ENCODE data around the gene ATG2A.

The ATG2A gene

DNA sequence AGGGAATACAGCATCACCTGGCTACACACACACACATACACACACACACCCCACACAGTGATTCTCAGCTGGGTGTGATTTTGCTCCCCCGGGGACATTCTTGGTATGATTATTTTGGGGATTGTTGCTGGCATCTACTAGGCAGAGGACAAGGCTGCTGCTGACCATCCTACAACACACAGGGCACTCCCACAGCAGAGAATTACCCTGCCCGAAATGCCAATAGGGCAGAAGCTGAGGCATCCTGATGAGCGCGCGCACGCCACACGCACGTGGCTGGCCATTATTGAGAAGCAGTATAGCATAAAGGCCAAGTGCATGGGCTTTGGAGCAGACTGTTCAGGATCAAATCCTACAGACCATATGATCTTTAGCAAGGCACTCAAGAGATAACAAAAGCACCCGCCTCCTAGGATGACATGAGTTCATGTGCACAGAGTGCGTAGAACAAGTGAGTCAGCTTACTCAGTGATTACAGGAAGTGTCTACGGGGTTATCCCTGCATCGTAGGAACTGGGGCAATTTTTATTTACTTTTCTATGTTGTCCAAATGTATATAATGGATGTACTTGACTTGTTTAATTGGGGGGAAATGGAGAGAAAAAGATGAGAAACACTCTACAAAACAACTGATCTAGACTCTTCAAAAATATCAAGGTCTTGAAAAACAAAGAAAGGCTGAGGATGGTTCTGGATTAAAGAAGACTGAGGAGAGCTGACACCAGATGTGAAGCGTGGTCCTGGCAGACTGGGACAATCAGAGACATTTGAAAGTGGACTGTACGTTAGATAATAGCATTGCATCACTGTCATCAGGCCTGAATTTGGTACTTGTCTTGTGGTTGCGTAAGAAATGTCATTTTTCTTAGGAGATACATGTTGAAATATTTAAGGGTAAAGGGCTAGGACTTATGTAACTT is 31.4 kb downstream of the ATG2A start:
- peak; percentile 97 for DNase-seq (ENCODE audit: low read depth)

DNA sequence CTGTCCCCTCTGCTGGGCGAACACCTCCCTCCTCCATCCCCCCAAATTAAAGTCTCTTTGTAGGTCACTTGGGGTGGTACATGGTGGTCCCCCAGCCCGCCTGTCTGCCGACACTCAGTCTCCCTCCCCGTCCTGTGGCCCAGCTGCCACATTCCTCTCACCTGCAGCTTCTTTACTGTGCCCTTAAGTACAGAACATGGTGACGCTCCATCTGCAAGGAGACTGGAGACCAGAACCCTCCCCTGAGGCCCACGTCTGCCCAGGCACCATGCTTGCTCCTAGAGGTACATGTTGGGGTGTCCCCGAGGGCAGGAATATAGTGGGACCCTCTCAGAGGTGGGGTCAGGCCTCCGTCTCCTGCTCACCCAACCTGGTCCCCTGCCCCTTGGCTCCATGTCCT is 33.0 kb downstream of the ATG2A start:
- DNase-seq (ENCODE audit: low read depth), result no peak

DNA sequence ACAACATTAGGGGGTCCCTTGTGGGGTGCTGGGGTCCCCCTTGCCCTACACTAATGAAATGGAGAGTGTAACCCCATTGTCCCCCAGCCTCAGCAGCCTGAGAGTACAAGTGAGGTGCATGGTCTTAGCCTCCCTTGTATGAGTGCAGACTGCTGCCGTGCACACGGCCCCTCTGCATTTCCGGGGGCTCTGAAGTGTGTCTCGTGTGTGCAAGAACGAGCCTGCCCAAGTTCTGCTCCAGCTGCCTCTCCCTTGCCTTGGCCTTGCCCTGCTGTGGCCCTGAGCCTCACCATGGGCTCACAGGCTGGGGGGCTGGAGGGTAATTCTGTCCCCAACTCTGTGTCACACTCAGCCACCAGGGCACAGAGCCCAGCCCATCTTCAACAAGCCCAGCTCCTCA is 33.4 kb downstream of the ATG2A start:
- no peak for DNase-seq (ENCODE audit: low read depth)

DNA sequence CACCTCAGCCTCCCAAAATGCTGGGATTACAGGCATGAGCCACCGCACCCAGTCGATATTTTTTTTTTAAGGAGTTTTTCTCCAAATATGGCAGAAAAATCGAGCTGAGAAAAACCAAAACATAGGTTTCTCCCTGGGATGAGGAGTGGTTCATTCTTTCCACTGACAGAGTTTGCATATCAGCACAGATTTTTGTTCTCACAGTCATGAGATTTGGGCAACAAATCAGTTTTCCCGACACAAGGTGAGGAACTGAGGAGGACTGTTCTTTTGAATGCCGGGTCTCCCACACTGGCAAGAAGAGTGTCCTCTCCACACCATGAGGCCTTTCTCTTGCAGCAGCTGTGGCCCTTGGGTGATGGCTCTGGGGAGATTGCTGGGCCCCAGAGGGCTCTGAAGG is 34.8 kb downstream of the ATG2A start:
- peak; percentile 38 for DNase-seq (ENCODE audit: low read depth)

DNA sequence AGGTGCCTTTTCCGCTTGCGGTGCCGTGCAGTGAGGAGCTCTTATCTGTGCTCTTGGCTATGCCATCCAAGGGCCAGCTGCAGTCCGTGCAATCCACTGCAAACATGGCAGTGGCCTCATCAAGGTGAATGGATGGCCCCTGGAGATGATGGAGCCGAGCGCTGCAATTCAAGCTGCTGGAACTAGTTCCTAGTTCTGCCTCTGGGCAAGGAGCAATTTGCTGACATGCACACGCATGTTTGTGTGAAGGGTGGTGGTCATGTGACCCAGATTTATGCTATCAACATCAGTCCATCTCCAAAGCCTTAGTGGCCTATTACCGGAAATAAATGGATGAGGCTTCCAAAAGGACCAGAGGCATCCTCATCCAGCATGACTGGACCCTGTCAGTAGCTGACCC is 35.5 kb downstream of the ATG2A start:
- no peak for DNase-seq (ENCODE audit: low read depth)

DNA sequence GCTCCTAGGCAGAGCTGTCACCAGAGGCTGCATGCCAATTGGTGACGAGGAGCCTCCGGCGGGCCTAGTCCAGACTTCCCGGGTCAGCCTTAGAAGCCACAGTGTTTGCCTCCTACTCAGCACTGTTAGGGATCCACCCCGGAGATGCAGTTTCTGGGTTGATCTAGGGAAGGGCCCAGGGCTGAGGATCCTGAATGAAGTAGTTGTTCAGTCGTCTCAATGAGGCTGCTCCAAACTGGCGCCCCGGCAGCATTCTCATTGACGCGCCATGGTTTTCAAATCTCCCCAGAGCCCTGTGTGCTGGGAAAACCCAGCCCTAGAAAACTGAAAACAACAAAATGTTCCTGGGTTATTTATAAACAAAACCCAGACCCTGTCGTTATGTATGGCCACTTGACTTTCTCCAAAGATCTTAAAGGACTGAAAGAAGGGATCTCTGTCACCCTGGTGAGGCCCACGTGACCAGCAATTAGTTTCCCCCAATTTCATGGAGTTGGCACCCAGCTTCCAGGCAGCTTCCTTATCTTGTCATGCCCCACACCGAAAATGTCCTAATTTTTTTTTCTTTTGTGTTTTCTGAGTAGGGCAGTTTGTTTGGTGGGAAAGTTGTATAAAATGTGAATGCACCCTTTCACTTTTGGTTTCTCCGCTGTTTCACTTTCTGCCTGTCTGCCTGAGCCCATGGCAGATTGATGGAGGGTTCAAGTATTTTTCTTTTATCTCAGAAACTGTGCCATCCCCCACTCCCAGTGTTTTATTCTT is 36.6 kb downstream of the ATG2A start:
- no peak for DNase-seq (ENCODE audit: low read depth)

DNA sequence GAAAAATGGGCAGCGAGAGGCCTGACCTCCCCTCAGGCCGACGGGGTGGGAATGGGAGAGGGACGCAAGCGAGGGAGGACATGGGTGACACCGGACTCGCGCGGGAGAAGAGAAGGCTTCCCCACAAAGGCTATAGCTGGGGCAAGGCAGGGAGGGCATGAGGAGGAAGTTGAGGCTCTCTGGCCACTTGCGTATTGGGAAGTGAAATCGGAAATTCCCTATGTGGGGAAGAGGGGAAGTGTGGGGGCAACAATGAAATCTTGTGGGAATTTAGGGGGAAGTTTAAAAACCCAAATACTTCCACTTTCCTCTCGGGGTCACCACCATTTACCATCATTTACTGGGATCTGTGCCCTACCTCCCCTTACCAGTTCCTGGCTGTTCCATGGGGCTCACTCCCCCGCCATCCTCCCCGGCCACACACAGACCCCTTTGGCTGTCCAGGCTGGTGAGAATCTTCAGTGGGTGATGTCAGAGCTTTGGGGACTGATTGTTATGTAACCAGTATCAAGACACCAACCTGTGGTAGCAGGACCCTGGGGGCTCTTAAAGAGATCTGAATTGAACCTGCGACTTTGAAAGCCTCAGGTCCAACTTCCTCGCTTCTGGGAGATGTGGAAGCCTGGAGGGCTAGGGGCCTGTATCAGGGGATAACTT is 37.6 kb downstream of the ATG2A start:
- no peak for DNase-seq (ENCODE audit: low read depth)

DNA sequence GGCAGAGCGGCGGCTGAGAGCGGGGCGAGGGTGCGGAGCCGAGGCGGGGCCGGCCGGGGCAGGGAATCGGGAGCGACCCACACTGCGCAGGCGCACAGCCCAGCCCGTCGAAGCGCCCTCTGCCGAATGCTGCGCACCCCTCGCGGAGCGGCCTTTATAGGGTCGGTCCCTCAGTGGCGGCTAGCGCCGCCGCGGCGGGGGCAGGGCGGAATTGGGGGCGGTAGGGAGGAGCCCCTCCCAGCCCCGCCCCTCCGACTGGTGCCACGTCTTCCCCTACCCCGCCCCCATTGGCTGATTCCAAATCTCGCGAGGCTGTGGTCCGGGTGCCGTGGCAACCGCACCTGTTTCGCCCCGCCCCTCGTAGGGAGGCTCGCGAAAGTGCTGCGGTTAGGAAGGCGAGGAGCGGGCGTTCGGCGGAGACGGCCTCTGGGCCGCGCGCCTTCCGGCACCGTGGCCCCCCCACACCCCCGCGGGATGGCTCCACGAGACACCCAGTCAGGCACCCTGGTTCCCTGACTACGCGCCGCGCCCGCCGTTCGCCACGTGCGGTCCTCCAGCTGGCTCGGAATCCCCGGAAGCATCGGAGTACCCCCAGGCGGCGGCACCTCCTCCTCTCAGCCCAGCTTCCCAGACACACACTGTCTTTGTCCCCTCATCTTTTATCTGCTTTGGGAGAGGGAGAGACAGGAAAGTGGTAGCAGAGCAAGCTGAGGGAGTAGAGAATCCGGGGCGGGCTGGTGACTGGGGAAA is 38.3 kb downstream of the ATG2A start, which contains the start of gene EHD1:
Gene EHD1 (minus strand): TSS at position 128 of the 750 bp plus-strand sequence. CDS start 157 bp downstream, outside the sequence.
- DNase-seq (ENCODE audit: low read depth), result peak; percentile 92

DNA sequence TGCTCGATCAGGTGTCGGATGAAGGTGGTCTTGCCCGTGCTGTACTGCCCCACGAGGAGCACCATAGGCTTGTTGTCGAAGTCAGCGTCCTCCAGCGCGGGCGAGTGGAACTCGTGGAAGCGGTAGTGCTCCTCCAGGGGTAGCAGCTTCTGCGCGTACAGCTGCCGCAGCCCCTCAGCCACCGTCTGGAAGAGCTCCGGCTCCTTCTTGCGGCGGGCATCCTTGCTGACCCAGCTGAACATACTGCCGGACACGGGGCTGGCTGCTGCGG is 38.9 kb downstream of the ATG2A start:
- DNase-seq (ENCODE audit: low read depth), result no peak

DNA sequence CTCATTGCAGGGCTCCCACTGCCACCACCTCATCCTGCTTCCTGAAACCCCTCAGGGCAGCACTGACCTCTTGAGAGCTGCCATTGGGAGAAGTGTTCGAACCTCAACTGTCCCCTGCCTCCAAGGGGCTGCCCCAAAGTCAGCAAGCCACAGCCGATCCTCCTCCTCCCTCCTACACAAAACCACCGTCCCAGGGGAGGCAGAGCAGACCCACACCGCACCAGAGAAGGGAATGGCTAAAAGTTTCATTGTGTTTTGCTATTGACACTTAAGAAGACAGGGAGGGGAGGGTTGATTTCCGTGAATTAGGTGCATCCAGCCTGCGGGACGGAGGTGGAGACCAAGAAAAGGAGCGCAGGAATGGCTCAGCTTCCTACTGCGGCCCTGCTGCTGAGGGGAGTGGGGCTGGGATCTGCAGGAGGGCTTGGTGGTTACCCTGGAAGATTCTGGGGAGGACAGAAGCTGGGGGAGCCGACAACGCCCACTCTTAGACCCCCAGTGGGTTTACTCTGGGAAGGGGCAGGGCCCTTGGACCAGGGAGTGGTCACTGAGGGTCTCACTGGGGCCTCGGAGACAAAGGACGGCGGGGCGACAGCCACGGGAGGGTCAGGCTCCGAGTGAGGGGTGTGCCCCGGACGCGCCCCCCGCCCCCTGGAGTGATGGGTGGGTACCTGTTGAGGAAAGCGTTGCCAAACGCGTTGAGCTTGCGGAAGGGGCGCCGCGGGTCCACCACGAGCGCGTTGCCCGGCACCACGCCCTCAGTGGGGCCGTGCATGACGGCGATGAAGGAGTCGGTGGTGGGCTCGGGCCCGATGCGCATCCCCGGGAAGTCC is 39.4 kb downstream of the ATG2A start:
- no peak for DNase-seq (ENCODE audit: low read depth)

DNA sequence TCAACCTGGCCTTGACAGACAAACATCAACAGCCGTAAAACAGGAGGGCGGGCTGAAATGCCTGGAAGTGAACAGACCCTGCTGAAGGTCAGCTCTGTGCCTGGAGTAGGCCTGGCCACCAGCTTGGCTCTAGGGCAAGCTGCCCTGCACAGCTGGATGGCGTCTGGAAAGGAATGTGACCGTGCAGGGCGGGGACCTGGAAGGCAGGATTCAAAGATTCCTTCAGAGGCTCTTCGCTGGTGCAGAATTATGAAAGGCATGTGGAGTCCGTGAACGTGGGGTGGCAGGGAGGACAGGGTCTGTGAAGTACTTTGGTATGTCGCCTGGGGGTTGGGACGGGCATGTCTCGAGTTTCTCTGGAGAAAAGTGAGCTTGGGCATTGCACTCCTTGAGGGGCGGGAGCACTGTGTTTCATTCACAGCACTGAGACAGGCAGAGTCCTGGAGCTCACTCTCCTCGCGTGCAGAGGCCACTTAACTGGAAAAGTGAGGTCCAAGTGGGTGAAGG is 40.1 kb downstream of the ATG2A start:
- DNase-seq (ENCODE audit: low read depth), result no peak

DNA sequence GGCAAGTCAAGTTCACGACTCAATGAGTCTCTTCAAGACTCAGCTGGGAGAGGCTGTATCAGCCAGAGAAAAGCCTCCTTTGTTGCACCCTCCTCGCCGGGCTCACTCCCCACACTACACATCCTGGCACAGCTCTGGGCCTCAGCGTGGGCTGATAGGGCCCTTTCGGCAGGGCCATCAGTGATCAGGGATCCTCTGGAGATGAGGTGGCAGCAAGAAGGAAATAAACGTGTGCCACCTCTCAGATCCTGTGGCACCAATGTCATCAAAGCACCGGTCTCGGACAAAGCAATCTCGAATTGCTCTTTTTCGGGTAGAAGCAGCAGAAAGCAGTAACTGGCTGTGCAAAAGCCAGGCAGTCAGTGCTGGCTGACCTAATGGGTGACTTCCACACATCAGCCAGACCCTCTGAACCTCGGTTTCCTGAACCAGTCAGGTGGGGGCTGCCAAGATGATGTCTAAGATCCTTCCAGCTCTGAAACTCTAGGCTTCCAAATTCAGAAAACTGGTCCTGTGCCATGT is 40.7 kb downstream of the ATG2A start:
- no peak for DNase-seq (ENCODE audit: low read depth)

DNA sequence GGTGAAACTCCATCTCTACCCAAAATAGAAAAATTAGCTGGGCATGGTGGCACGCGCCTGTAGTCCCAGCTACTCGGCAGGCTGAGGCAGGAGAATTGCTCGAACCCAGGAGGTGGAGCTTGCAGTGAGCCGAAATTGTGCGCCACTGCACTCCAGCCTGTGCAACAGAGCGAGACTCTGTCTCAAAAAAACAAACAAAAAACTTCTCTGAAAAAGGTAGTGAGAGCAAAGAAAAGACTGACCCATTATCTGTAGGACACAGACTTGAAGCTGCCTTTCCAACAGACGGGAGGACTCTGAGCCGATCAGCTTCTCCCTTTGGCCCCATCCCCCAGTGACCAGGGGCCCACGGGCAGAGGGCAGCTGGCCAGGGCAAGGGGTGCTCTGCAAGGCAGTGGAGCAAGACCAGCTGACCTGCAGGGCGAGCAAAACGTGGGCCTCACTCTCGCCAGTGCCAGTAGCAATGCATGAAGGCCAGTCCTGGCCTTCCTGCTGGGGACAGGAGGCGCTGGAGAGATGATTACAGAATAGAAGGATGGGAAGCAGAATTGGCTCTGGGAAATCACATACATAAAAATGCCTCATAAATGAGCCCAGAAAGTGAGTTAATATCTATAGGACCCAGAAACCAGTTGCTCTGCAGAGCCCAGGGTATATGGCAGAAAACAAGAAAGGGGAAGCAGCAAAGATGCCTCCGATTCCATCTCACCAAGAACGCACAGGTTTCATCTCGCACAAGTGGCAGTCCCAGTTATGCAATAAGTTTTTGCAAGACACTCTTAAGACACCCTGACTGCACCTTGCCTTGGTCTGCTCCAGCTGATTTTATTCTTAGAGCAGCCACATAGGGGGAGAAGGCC is 41.4 kb downstream of the ATG2A start:
- DNase-seq (ENCODE audit: low read depth), result no peak

DNA sequence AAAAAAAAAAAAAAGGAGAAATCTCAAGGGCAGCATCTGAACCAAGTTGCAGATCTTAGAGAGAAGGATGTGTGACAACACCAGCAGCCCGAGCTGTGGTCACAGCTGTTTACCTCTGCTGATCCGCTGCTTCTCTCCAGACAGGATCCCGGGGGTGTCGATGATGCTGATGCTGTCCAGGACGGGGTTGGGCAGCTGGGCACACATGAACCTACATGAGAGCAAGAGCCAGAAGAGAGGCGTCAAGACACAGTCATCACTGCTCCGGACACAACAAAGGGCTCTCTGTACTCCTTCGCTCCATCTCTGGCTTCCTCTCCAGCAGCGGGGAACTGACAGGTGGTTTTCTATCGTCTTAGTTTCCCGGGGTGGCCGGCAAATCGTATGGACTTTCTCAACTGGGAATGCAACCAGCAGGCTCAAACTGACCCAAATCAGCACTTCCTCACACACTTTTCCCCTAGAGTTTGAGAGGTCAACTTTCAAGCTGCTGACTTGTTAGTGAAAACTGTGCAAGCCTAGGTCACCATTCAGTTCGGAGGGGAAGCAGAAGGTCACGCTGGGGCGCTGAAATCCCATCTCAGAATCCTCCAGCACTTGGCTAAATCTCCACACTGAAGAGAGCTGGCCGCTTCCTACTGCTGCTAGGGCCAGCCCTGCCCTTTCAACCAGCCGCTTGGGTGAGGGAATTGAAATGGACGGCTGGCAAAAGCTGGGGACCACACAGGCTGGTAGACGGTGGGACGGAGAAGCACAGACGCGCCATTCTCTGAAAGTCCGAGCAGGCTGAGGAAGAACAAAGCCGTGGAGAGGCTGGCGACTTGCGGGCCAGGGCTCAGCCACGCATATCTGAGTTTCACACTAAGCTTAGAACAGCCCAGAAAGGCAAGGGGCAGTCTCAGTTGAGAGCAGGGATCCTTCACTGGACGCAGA is 42.4 kb downstream of the ATG2A start:
- no peak for DNase-seq (ENCODE audit: low read depth)

DNA sequence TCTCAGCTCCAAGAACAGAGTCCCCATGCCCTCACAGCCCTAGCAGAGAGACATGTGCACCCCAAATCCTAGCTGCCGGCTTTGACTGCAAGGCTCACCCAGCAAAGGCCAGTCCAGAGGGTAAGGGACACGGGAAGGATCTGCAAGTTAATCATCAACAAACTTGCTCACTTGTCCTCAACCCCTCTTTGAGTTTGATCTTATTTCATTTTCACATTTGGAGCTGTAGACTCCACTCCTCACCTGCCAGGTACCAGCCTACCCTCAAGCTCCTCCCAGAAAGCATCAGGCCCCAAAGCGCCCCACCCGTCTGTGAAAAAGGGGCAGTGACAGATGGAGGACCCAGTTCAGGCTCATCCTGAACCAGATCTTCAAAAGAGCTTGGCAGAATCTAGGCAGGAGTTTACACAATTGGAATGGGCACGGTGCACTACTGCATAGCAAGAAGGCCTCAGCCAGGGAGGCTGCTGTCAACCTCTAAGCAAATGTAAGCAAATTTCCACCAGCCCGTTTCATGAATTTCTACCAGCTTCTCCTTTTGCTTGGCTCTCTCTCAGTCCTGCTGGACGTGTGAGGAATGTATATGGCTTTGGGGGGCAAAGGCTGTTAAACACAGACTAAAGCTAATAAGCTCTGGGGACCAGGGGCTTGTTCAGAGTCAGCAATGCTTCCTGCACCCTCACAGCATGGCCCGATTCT is 44.1 kb downstream of the ATG2A start:
- DNase-seq (ENCODE audit: low read depth), result no peak

DNA sequence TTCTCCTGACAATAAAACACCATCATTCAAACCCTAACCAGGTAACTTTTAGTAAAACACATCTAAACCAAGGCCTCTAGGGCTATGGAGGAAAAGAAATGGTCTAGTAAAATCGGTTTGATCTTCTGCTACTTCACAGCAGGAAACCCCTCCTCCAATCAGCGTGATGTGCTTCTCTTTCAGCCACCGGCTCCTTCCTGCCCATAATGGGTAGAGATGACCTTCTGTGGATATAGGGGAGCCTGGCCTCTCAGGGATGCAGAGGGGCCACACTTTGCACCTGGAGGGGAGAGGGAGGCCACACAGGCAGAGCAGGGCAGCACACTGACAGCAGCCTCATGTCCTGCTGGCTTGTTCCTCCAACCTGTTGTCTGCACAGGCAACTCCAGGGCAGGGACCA is 45.5 kb downstream of the ATG2A start:
- DNase-seq (ENCODE audit: low read depth), result no peak

DNA sequence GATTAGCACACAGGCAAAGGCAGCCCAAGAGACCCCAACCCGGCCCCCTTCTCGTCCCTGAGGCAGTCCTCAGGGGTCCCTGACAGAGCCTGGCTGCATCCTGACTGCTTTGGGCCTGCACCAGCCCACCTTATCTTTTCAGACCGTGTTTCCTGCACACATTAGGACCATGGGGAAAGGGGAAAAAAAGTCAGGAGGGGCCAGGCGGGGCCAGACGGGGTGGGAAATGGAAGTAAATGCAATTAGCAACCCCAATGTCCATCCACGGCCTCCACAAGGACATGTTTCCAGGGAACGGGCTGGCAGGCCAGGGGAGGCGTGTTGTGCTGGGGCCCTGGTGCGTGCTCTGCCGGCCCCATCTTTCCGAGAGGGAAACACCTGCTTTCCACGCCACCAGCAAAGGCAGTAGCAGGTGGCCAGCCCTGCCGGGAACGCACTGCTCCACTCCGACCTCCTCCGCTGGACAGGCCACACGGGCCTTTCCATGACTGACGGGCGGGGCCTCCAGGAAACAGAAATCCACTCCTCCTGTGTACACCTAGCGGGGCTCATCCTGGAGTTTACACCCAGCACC is 46.0 kb downstream of the ATG2A start:
- no peak for DNase-seq (ENCODE audit: low read depth)

Measured in amniotic epithelial cell (primary cell).